Frontal cortex (tissue), 4 donors: ENCODE data around the gene USP9X. TPM values are rescaled to one million over a fixed set of nuclear protein-coding genes. Genes with fewer than 3 reads are reported as not detected.
A peak's percentile ranks its signal among the peaks of the same experiment; 100 is the strongest.
"Not testable (repeated sequence)": the region's sequence is repeated elsewhere in the genome, so short reads cannot be mapped to it uniquely, and the experiment has no call there.

Experiments used
- DNase-seq, 2 donors: peaks; one replicate each; pipeline ENCODE4 v3.0.0; 2012; ENCODE audit warnings: low spot score in 2 of 2
- FAIRE-seq: peaks from 2 replicates; lab custom pipeline; 2012; peaks lifted over from hg19 to GRCh38; lab: Jason Lieb, UNC
- total RNA-seq: library from RNA; depleted of rRNA; stranded (reverse); fragments of >200 nt; gene quantifications from one replicate; pipeline ENCODE4 v1.2.3, GENCODE V29; 2014
- donor health status: control.
- donor health status: control.
- donor health status: control.

Gene USP9X
- total RNA-seq, 1 donor from 2014 or later: 174 TPM

DNA sequence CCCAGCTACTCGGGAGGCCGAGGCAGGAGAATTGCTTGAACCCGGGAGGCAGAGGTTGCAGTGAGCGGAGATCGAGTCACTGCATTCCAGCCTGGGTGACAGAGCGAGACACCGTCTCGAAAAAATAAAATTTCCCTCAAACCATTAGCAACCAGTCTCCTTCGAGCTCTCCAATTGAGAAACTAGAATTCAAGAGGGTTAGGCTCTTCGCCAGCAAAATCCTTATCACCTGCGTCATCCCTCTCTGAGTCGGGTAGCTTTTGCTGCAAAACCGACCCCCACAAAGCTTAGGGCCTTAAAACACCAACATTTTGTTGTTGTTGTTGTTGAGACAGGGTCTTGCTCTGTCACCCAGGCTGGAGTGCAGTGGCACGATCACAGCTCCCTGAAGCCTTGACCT lies 173.6 kb downstream of the USP9X start:
- DNase-seq (no peak), FAIRE-seq (no peak)

DNA sequence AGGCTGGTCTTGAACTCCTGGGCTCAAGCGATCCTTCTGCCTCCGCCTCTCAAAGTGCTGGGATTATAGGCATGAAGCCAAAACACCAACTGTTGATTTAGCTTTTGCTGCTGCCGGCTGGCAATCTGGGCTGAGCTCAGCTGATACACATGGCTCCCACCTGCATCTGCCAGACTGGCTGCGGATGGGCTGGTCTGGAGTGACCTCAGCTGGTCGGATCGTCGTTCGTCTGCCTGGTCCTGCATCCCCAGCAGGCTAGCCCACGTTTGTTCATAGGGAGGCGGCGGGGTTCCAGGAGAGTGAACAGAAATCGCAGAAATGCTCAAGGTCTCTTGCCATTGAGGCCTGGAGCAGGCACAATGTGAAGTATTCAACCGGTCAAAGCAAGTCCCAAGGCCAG lies 174.3 kb downstream of the USP9X start:
- no peak for FAIRE-seq
- no peak for DNase-seq

DNA sequence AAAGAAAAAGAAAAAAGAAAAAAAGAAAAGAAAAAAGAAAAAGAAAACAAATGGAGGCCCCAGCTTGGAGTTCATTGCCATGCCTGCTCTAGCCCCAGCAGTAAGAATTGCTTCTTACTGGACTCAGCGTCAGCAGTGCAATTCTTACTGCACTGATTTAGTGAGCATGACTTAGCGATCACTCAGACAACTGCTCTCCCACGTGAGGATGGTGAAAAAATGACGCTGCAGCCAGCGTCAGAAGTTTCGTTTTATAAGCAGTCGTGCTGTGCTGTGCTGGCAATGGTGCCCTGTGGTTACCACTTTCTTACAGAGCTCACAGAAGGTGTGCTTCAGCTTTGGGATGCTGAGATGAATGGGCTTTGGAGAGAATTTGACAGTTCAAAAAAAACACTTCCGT lies 180.4 kb downstream of the USP9X start:
- FAIRE-seq: no peak

DNA sequence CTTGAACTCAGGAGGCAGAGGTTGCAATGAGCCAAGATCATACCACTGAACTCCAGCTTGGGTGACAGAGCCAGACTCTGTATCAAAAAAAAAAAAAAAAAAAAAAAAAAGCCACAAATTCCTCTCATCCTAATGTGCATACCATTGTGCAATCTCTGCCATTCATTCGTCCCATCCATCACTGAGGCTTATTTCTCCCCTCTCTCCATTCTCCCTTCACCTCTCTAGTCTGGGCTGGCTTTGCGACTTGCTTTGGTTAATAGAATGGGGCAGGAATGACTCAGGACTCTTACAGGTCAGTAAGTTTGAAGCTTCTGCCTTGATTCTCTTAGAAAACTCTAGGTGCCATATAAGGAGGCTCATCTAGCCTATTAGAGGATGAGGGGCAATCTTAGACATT lies 188.4 kb downstream of the USP9X start:
- FAIRE-seq: no peak

More for the DNA sequence above, 180.4 kb downstream of the USP9X start:
- no peak for DNase-seq

DNA sequence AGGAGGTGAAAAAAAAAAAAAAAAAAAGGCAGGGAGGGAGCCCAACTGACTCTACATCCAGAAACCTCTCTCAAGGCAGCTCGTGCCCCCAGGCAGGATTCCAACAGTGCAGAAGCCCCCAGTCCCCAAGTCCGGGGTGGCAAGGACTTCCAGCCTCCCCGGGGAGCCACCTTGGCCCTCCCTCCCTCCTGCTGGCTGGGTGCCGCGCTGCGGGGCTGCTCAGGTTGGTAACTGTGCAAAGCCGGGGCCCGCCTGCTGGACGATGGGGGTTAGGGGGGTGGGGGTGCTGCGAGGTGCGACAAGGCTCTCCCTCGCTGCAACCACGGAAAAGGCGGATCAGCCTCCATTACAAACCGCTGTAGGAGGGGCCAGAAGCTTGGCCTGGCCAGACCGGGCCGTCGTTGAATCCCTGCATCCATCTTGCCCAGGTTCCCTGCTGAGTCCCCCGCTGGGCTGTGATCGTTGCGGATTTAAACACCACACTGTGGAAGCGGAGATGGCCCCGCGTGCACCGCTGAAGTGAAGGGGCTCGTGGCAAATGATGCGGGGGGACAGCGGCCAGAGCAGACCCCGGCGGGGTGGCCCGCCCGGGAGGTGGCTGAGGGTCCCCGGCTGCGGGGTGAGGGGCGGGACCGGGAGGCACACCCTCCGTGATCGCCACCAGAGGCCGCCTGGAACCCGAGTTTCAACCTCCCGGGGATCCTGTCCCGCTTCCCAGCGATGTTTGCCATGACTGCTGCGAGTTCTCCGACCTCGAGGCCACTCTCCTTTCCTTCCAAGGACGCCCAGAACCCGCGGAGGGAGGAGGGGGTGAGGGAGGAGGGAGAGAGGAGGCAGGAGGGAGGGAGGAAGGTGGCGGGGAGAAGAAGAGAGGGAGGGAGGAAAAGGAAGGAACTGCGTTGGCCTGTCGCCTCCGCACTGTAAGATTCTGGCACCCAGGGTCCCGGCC lies 190.7 kb downstream of the USP9X start:
- no peak for FAIRE-seq
- DNase-seq: peak; percentile 52 to 61

More for the DNA sequence above, 188.4 kb downstream of the USP9X start:
- no peak for DNase-seq

DNA sequence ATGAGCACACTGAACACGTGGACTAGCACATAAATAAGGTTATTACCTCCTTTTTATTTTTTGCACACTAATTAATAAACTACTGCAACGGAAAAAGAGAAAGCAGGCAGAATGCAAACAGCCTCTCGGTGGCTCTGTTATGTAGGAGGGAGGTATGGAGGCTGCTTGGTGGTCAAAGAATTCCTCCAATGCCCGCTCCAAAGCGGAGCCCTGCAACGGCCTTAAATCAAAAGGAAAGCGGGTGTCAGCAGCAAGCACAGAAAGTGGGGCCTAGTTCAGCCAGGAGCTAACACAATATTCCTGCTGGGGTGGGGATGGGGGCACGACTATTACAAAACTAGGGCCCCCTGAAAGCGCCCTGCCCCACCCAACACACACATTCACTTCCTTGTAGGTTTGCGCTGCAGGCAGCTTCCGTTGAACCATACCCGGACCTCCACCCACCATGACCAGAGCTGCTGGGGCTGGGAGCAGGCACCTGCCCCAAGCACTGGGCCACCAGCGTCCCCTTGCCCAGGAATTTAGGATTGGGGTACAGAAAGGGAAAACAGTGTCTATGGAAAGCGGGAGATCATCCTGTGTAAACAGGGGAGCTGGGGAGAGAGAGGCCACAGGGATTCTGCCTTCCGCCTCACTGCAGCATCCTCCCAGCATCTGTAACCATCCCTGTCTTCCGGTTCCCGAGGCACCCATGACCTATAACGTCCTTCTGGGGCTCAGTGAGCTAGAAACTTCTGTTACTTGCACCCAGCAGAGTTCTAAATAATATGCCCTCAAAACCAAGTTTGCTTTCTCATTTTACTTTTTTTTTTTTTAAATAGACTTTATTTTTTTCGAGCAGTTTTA lies 191.6 kb downstream of the USP9X start:
- no peak for FAIRE-seq

GRCh38 chrX:41282307-41282706 lies 197.1 kb downstream of the USP9X start:
- FAIRE-seq, DNase-seq: not testable (repeated sequence)

More for the DNA sequence above, 191.6 kb downstream of the USP9X start:
- DNase-seq: no peak

DNA sequence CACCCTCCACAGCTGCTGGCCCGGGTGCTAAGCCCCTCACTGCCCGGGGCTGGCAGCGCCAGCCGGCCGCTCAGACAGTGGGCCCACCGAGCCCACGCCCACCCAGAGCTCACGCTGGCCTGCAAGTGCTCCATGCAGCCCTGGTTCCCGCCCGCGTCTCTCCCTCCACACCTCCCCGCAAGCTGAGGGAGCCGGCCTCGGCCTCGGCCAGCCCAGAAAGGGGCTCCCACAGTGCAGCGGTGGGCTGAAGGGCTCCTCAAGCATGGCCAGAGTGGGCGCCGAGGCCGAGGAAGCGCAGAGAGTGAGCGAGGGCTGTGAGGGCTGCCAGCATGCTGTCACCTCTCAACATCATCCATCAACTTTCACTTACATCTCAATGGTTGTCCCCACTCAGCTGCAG lies 200.7 kb downstream of the USP9X start:
- not testable (repeated sequence) for FAIRE-seq, DNase-seq

Other genes with a start within 250 kb of the USP9X start
- 208 TPM for gene DDX3X, start 248.7 kb downstream of the USP9X start, total RNA-seq